ENCODE measurements around the gene RPS3. TPM values are rescaled to one million over a fixed set of nuclear protein-coding genes. Genes with fewer than 3 reads are reported as not detected.

The RPS3 gene
- total and polyA plus RNA-seq, 9 of the 15 experiments (the other 6 are each of a cell fraction or from before 2014, with no cell fraction given): 2,700 to 5,771 (median 3,679) TPM

DNA sequence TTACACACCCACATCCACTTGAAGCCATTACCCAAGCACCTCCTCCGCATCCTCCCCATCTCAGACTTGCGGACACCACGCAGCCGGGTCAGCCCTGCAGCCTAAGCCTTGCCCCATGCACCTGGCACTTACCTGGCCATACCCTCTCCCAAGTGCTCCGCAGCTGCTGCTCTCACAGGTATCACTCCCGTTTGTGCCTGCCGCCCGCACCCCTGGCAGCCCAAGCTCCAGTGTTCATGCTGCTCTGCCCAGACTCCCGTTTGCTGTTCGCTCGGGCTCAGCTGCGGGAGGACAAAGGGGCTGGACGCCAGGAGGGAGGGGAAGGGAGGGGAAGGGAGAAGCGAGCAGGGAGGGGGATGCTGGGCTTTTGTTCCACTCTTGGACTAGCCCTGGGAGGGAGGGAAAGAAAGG, 33.6 kb downstream of the RPS3 start, which contains the start of gene KLHL35:
KLHL35 (minus strand) TSS at position 293 of the 411 bp plus-strand sequence. CDS start 2,574 bp downstream, outside the sequence.
- Histone ChIP-seq H2AFZ (ENCODE audit: low read depth, low read length) (no peak within 1 kb of the TSS), H3K4me1 (replicated peaks in 1 of 2; ENCODE audit: control insufficient read depth in 2 of 2, insufficient read depth in 2 of 2, low read length in 2 of 2) (peaks cover 0 to 10% of the 10 kb centered on the region in 2 experiments; a peak in 4 of 5 replicates), H3K9me3 (replicated peaks; ENCODE audit: control insufficient read depth, insufficient read depth, low read depth, low read length) (no peaks in the 10 kb centered on the region), H3K9ac (ENCODE audit: insufficient read depth in 1 of 2, low read depth in 2 of 2, low read length in 2 of 2) (peak within 1 kb of the TSS in 1 of 2 experiments; percentile 49; a peak in 2 of 4 replicates), H3K27me3 (ENCODE audit: control insufficient read depth in 2 of 2, insufficient read depth in 2 of 2, low read length in 2 of 2) (peaks cover 4 to 22% of the 10 kb centered on the region in 2 experiments; a peak in 4 of 5 replicates), H3K4me2 (ENCODE audit: insufficient read depth, low read length) (no peak within 1 kb of the TSS), H3K27ac (ENCODE audit: extremely low read depth, low read depth, low read length) (no peak within 1 kb of the TSS), H3K9me1 (ENCODE audit: control insufficient read depth, insufficient read depth, low read length) (no peaks in the 10 kb centered on the region), H4K20me1 (replicated peaks; ENCODE audit: control insufficient read depth, insufficient read depth, low read length) (no peaks in the 10 kb centered on the region), H3K4me3 (no peak within 1 kb of the TSS), H3K79me2 (ENCODE audit: control insufficient read depth, insufficient read depth, low read length) (no peaks in the 10 kb centered on the region), H3K36me3 (ENCODE audit: control insufficient read depth, insufficient read depth, low read length) (no peaks in the 10 kb centered on the region)
- 11% methylated on average over 12 of the region's 14 CpGs for WGBS (ENCODE audit: insufficient coverage, low coverage, missing lambda C conversion rate)
- ChIA-PET POLR2A (interaction anchor here (0.5 to 1.3 kb wide), 3 partner anchors 29 to 34 kb away, joined by 3 to 6 read pairs (median 3); no protein-coding TSS in a partner anchor), CTCF (ENCODE audit: low intra/inter-chr PET ratio) (no interaction called here)
- in situ Hi-C loops (cut with MboI) (loop anchor here (25.0 kb wide), 1 partner anchor 429 kb away; no protein-coding TSS in a partner anchor), intact Hi-C loops (cut with micrococcal nuclease) (no loop called here)
- no peak for FAIRE-seq
- TF ChIP-seq POLR2G (IDR thresholded peaks at IDR 0.05; ENCODE audit: low read depth, low read length) (peak; percentile 37; the same call in 1 of the 2 replicates), SNRNP70 (optimal IDR thresholded peaks at IDR 0.05; ENCODE audit: low read depth, low read length) (no peak)
- no TSS peak for BruUV-seq (replicated peaks)
- DNase-seq (ENCODE audit: extremely low read depth in 1 of 4, low spot score in 3 of 4): peak in 2 of 4 experiments; percentile 41 to 43
- ATAC-seq: peak; percentile 8; the same call in 1 of the 3 replicates

DNA sequence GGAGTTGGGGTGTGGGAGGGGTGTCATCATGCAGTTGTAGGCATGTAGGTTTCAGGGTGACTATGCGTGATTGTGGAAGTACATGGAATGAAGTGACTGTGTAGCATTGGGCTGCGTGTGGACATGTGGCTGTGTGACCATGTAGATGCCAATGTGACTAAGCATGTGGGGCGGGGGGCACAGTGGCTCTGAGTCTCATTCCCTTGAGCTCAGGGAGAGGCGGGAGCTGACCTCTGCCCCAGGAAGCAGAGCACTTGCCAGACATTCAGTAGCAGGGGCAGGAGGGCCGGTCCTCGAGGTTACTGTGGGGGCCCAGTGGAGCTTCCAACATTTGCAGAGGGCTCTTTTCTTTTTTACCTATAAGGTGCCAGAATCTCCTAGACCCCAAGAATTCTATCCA, 34.1 kb downstream of the RPS3 start:
- no peaks in the 10 kb centered on the region for H3K9me1 ChIP-seq (ENCODE audit: control insufficient read depth, insufficient read depth, low read length)
- no peak for FAIRE-seq
- TF ChIP-seq ZZZ3 (IDR thresholded peaks at IDR 0.05) (no peak), NR2C1 (IDR thresholded peaks at IDR 0.05) (peak; percentile 29; the same call in 1 of the 2 replicates), NR2C1 (tag; IDR thresholded peaks at IDR 0.05) (0 out of 2 replicates have a peak, but pooled peaks have one; percentile 10)
- peak overlapping the region in 1 of 2 experiments; percentile 29; a peak in 1 of 4 replicates for H3K9ac ChIP-seq (ENCODE audit: insufficient read depth in 1 of 2, low read depth in 2 of 2, low read length in 2 of 2)
- POLR2A ChIA-PET: interaction anchor here (0.5 to 2.1 kb wide), 5 partner anchors 11 to 46 kb away, joined by 3 to 16 read pairs (median 4); no protein-coding TSS in a partner anchor
- H2AFZ ChIP-seq (ENCODE audit: low read depth, low read length): no peak overlapping the region
- CTCF ChIA-PET (ENCODE audit: low intra/inter-chr PET ratio): no interaction called here
- no peak for DNase-seq (ENCODE audit: extremely low read depth in 1 of 4, low spot score in 3 of 4)
- in situ Hi-C loops (cut with MboI): loop anchor here (25.0 kb wide), 1 partner anchor 429 kb away; no protein-coding TSS in a partner anchor
- H3K36me3 ChIP-seq (ENCODE audit: control insufficient read depth, insufficient read depth, low read length): no peaks in the 10 kb centered on the region
- no peak overlapping the region for H3K4me3 ChIP-seq
- H3K9me3 ChIP-seq (replicated peaks; ENCODE audit: control insufficient read depth, insufficient read depth, low read depth, low read length): no peaks in the 10 kb centered on the region
- peaks cover 0 to 6% of the 10 kb centered on the region in 2 experiments; a peak in 3 of 5 replicates for H3K4me1 ChIP-seq (replicated peaks in 1 of 2; ENCODE audit: control insufficient read depth in 2 of 2, insufficient read depth in 2 of 2, low read length in 2 of 2)
- peaks cover 4 to 22% of the 10 kb centered on the region in 2 experiments; a peak in 4 of 5 replicates for H3K27me3 ChIP-seq (ENCODE audit: control insufficient read depth in 2 of 2, insufficient read depth in 2 of 2, low read length in 2 of 2)
- no peak; the same call in 2 of the 3 replicates for ATAC-seq
- BruUV-seq (replicated peaks): no TSS peak
- intact Hi-C loops (cut with micrococcal nuclease): no loop called here
- no peaks in the 10 kb centered on the region for H4K20me1 ChIP-seq (replicated peaks; ENCODE audit: control insufficient read depth, insufficient read depth, low read length)
- no peak overlapping the region for H3K27ac ChIP-seq (ENCODE audit: extremely low read depth, low read depth, low read length)
- no peak overlapping the region for H3K4me2 ChIP-seq (ENCODE audit: insufficient read depth, low read length)
- no peaks in the 10 kb centered on the region for H3K79me2 ChIP-seq (ENCODE audit: control insufficient read depth, insufficient read depth, low read length)
- 29% methylated on average over 6 of the region's 6 CpGs for WGBS (ENCODE audit: insufficient coverage, low coverage, missing lambda C conversion rate)

All from K562 (cell line).